Dermis microvascular lymphatic vessel endothelial cell (primary cell): ENCODE measurements around the gene KDM4C. TPM values are rescaled to one million over a fixed set of nuclear protein-coding genes. Genes with fewer than 3 reads are reported as not detected.
"Not testable (repeated sequence)": the region's sequence is repeated elsewhere in the genome, so short reads cannot be mapped to it uniquely, and the experiment has no call there.

ENCODE experiments used
- DNase-seq, 2 donors: peaks; one replicate each; pipeline versions ENCODE4 v3.0.0 to v3.0.0-alpha.2; 2010; ENCODE audit warnings: low read depth in 2 of 2
- total RNA-seq: library from RNA; depleted of rRNA; stranded (reverse); fragments of >200 nt; gene quantifications from 2 replicates; pipeline ENCODE4 v1.2.1, GENCODE V29; 2014

The KDM4C gene
- total RNA-seq, 1 donor from 2014 or later: 16.0 TPM

GRCh38 chr9:6973089-6973488, 215.3 kb downstream of the KDM4C start:
- no peak for DNase-seq

- DNase-seq: no peak
Observed at GRCh38 chr9:6973762-6974161, 216.0 kb downstream of the KDM4C start.

DNA sequence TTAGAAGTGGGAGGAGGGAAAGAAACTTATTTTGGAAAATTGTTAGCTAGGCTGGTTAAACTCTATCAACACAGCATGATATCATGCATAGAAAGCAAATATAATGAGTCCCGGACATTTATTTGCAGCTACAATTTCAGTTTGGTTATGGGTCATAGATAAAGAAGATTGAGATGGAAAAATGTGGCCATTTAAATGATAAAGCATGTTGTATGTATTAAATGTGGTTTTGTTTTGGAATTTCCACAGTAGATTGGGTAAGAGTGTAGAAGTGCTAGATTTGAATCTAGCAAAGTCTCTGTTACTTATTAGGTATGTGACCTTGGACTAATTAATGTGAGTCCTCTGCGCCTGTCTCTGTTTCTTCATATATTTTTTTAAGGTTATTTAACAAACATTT, 217.4 kb downstream of the KDM4C start:
- DNase-seq: no peak

GRCh38 chr9:6977761-6978160, 220.0 kb downstream of the KDM4C start:
- no peak for DNase-seq

DNA sequence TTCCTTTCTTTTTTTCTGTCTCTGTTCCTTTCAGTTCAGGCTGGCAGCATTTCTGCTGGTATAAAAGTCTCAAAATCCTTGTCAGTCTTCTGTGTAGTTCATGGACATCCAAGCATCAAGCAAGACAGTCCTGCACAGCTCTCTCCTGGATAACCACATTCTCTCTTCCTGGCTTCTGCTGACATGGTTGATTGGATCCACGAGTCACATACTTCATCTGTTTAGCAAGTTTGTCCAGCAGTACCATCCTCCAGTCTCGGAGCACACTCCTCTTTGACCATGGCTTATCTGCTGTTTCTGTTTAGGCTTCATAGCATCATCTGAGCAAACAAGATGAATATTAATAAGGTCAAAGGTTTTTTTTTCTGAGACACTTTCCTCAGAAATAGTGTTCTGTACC, 220.8 kb downstream of the KDM4C start:
- DNase-seq: no peak

GRCh38 chr9:6984941-6985578, 227.3 kb downstream of the KDM4C start:
- no peak for DNase-seq

- DNase-seq: no peak
Observed at GRCh38 chr9:6986141-6986815, 228.5 kb downstream of the KDM4C start.

DNA sequence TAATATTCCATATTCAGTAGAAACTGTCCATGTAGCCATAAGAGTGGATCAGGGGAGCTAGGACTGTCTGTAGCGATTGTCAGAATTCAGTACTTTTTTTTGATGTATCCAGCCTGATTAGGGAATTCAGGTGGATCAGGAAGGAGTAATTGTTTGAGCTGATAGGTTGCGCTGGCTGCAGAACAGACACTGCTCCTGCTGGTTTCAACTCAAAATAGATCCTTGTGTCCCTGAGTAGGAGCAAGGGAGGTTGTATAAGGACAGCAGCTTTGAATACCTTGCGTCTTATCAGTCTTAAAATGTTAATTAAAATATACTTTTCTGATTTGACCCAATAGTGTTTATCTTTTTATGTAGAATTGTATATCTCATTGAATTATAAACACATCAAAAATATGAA, 229.6 kb downstream of the KDM4C start:
- no peak for DNase-seq

DNA sequence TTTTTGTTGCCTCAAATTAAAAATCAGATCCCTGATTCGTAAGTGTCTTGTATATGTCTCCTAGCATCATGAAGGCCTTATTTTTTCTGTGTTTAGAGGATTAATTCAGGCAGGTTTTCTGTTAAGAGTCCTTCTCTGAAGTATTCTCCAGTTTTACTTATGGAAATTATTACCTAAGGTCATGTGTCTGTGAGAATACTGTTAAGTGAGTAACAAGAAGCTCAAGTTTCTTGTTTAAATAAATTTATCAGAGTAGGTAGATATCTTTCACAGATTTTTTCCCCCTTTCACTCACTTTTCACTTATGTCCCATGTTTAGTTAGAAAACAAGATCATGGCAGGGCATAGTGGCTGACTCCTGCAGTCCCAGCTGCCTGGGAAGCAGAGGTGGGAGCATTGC, 233.6 kb downstream of the KDM4C start:
- no peak for DNase-seq

DNA sequence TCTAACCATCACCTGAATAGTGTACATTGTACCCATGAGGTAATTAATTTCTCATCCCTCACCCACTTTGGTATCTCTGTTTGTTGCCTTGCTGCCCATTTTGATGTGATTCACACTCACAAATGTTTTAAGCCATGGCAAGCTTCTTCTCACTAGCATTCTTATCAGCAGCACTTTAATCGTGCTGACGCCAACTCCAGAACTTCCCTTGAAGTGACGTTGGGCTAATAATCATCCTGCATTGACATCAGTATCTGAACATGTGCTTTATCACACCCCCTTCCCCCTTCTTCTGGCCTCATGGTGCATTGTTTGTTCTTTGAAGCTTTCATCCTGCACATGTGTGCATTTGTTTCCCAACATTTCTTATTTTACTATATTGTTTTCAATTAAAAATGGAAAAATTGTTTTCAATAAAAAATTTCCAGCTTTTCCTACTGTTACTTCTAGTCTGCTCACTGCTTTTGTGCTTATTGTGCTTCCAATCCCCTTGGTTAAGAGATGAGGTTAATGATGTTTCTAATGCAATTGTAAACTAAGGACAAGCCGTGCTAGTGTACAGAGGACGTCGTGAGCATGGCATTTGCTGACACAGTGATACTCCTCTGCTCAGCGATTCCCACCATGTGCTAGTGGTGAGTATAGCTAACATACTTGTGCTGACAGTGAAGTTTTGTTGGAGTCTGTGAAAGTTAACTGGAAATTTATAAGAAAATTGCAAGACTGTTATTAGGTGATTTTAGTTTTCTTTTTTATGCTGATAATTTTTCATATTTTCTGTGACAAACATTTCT, 238.5 kb downstream of the KDM4C start:
- no peak for DNase-seq

DNA sequence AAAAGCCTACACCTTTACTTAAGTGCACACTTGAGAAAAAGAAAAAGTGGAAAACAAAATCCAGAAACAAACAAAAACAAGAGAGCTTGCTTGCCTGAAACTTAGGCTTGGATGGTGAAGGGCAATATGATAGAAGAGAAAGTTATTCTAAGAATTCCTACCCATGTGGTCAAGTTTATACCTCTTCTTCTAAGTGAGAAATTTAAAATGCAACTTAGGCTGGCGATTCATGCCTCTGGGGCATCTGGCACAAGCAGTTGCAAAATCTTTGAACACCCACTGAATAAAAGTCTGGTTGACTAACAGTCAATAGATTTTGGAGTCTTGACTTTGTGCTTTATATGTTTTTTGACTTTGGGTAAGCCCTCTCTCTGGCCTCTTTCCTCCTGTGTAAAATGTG, 239.6 kb downstream of the KDM4C start:
- DNase-seq: no peak

- DNase-seq: no peak
Observed at GRCh38 chr9:6999794-7000193, 242.0 kb downstream of the KDM4C start.

DNA sequence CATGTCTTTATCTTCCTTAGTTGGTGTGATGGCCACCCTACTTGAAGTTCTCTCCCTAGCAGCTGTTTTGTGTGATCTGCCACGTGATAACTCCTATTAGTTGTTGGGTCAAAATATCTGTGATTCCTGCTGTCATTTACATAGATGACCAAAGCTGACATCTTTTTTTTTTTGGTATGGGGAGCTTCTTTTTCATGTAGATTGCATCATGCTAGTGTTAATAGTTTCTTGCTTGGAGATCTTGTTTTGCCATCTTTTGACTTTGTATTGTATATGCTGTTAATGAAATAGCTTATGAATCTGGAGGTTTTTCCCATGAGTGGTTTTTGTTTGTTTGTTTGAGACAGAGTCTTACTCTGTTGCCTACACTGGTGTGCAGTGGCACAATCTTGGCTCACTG, 243.8 kb downstream of the KDM4C start:
- no peak for DNase-seq

DNA sequence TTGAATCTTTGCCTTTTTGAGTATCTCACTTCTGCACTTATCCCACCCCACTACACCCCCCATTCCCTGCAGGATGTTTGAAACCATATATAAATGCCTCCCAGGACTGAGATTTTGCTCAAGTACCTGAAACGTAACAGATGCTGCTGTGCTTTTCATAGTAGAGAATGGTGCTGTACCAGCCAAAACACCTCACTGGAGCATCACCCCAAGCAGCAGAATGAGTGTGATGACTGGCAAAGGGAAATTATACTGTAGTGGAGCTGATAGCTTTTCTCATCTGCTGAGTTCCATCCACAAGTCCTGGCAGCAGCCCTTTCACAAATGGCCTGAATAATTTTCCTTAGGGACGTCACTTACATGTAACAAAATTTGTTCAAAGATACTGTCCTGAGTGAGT, 246.1 kb downstream of the KDM4C start:
- no peak for DNase-seq

GRCh38 chr9:7006417-7006816, 248.6 kb downstream of the KDM4C start:
- no peak for DNase-seq

- DNase-seq: no peak
Observed at GRCh38 chr9:7008411-7008810, 250.6 kb downstream of the KDM4C start.

DNA sequence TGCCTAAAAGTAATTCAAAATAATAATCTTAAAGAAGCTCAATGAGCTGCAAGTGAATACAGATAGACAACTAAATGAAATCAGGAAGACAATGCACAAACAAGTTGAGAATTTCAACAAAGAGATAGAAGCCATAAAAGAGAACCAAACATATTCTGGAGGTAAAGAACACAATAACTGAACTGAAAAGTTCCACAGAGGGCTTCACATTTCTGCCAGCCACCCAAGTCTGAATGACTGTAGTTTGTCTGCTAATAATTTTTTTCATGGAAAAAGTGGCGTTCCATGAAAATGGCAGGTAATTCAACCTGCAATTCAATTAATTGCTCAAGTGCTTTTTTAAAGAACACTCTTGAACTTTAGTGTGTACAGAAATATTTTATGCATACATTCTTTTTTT, 251.3 kb downstream of the KDM4C start:
- DNase-seq: no peak

DNA sequence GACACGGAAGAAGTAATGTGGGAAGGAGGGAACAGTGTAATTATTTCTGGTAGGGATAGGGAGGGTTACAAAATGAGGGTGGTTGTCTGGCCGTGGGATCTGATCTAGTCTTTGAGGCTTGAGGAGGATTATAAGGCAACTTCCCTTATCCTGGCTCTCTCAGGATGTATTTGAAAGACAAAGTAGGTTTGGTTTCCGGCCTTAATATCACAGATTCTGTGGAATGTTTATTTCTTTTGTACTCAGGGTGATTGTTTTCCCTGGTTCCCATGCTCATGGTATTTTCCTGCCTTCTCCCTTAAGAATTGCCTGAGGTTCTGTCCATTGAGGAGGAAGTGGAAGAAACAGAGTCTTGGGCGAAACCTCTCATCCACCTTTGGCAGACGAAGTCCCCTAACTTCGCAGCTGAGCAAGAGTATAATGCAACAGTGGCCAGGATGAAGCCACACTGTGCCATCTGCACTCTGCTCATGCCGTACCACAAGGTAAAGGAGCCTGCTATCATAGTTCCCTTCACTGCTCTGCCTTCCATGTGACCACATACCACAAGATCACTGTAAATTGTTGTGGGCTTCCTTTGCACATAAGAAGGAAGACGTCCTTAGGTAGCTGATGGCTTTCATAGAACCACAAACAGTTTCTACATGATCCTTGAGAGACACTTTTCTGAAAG, 253.8 kb downstream of the KDM4C start:
- peak in 1 of 2 donors; percentile 49 for DNase-seq

DNA sequence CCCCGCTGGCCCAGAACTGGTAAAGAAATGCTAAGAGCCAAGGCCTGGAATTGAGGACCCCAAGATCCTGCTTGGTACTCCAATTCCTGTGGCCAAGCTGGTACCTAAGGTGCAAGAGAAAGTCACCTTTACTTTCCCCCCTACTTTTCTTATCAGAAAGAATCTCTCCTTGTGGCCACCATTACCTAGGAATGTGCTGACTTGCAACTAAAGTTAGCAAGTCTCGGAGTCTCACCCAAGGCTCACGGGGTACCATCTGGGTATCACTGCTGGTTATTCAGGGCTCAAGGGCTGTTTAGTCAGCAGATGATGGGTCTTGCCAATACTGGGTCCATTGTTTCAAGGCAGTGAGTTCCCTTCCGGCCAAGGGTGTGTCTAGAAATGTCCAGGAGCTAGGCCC, 270.2 kb downstream of the KDM4C start:
- no peak for DNase-seq

DNA sequence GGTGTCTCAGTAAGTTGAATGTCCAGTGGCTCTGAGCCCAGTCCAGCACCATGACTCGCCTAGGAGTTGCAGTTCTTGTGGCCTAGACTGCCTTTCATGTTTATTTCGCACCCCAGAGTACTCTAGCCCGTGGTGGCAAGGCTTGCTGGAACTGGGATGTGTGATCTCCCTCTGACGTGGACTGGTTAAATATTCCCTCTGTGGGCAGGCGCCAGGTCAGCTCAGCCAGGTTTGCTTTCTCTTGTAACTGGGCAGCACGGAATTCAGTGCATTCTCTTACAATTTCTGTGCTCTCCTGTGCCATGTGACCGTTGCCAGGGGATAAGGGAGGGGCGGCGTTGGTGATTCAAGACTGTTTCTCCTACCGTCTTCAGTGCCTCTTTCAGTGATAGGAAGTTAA, 270.8 kb downstream of the KDM4C start:
- no peak for DNase-seq

DNA sequence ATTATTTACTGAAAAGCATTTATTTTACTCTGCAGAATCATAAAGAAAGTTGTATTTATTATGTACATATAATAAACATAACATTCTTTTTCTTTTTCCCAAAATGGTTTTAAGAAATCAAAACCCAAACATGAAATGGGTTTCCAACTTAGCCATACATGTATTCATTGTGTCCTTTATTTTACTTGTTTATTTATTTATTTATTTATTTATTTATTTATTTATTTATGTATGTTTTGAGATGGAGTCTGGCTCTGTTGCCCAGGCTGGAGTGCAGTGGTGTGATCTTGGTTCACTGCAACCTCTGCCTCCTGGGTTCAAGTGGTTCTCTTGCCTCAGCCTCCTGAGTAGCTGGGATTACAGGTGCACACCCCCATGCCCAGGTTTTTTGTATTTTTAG, 273.2 kb downstream of the KDM4C start:
- not testable (repeated sequence) for DNase-seq
